ENCODE results near the gene OR5H14.

OR5H14 gene

DNA sequence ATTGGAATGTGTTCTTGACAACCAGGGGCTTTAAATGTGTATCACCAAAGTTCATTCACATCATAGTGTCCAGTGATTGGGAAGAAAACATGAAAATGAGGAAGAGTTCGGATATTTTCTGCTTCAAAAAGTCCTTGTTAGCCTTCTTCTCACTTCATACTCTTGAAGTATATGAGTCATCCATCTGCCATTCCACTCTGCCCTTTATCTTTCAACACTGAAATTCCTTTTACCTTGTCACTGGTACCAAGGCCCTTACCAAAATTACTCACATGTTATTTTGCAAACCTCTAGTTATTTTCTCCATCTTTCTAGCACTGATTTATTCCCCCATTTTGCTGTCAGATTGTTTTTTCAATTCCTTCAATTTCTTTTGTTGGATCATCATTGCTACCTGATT lies 51.7 kb downstream of the OR5H14 start:
- no peak for DNase-seq (ENCODE audit: low spot score)

Data from AG20443 (cell line).